GM12865 (cell line): Measurements from ENCODE around the gene WRNIP1.
A peak's percentile ranks its signal among the peaks of the same experiment; 100 is the strongest.

ENCODE experiments used
- DNase-seq: peaks from one replicate; pipeline ENCODE4 v3.0.0; 2010; ENCODE audit warnings: low read depth
- H3K4me3 ChIP-seq: 2 replicates; pipeline ENCODE4 v1.5.1; 2011; ENCODE audit warnings: mild to moderate bottlenecking, low read depth, low read length, control low read depth
- TF ChIP-seq, protein P1 (sequence below): IDR thresholded peaks from 2 replicates; pipeline ENCODE4 v1.5.1; 2011; ENCODE audit warnings: low read length, control low read depth, low read depth, inconsistent platforms; ENCODE audit not compliant: insufficient read depth; ENCODE audit errors: missing control alignments

Gene WRNIP1

DNA sequence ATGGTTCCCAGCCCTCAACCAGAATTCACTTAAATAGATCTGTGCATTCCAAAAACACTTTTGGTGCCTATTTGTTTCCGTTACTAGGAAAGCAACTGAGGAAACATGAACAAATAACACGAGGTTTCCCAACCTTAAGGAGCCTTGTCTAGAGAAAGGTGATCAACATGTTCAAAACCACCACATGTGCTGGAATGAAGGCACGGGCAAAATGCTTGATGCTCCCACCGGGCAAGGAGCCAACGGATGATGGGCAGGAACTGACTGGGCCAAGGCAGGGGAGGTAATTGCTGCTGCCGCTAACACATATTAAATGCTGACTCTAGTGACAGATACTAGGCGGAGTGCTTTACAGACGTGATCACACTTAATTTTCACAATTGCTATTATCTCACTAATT is 17.0 kb upstream of the WRNIP1 start:
- no peak overlapping the region for H3K4me3 ChIP-seq
- DNase-seq, result no peak
- TF ChIP-seq, protein P1, sequence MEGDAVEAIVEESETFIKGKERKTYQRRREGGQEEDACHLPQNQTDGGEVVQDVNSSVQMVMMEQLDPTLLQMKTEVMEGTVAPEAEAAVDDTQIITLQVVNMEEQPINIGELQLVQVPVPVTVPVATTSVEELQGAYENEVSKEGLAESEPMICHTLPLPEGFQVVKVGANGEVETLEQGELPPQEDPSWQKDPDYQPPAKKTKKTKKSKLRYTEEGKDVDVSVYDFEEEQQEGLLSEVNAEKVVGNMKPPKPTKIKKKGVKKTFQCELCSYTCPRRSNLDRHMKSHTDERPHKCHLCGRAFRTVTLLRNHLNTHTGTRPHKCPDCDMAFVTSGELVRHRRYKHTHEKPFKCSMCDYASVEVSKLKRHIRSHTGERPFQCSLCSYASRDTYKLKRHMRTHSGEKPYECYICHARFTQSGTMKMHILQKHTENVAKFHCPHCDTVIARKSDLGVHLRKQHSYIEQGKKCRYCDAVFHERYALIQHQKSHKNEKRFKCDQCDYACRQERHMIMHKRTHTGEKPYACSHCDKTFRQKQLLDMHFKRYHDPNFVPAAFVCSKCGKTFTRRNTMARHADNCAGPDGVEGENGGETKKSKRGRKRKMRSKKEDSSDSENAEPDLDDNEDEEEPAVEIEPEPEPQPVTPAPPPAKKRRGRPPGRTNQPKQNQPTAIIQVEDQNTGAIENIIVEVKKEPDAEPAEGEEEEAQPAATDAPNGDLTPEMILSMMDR, result no peak

DNA sequence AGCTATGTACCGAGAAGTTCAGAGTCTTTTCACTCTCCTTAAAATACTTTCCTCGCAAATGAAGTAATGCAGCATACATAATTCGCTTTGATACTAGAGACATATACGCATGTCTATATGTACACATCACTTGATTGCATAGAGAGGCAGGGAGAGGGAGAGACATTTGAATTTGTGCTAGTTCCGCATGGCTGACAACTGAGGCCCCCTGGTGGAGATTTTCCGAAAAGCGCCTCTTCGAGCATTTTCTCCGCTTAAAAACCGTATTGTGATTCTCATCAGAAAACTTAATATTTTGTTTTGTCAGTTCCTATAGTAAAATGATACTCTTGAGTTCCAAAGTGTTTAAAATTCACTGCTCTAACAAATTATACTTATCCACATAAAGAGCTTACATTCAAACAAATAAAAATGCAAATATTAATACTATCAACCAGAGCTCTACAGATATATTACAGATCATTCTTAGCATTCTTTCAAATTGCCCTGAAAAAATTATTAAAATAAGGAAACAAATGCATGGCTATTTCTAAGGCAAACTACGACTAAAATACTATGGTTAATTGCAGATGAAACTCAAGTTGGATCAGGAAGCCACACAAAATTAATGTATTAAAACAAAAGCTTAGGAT is 15.1 kb upstream of the WRNIP1 start:
- no peak overlapping the region for H3K4me3 ChIP-seq
- TF ChIP-seq, protein P1, result peak; percentile 72
- peak; percentile 63 for DNase-seq

DNA sequence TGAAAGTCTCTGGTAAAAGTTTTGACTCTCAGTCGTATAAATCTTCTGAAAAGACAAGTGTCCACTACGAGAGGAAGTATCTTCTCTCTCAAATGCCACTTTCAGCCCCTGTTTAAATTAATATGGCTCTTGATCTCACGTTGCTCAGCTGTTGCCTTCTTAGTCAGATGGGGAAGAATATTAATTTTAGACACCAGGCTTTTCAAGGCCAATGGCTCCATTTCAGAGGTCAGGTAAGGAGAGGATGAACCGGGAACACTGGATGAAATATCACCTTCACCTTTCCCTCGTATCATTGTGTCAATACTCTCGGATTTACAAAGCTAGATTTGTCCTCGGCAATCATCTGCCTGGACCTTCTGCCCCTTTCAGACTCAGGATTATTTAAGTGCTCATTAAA is 14.4 kb upstream of the WRNIP1 start, which contains the start of gene MYLK4:
Gene MYLK4 (minus strand): TSS at position 91 of the 400 bp plus-strand sequence. CDS start 1,628 bp downstream, outside the sequence.
- H3K4me3 ChIP-seq, result no peak within 1 kb of the TSS
- no peak for DNase-seq
- TF ChIP-seq, protein P1, result no peak

DNA sequence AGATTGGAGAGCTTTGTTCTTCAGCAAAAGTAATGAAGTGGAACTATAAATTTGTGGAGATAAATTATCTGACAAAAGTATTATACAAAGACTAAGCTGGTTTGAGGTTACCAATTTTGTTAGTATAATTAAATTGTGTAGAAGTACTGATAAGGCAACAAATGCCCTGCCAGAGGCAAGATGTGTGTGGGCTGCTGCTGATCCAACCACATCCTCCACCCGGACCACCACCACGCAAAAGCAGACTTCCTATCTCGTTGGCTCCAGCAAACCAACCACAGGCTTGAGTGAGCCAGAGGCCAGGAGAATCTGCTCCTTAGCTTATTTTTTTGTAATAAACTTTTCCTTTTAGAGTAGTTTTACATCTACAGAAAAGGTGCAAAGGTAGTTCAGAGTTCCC is 13.3 kb upstream of the WRNIP1 start:
- TF ChIP-seq, protein P1, result no peak
- DNase-seq, result no peak
- no peak overlapping the region for H3K4me3 ChIP-seq

DNA sequence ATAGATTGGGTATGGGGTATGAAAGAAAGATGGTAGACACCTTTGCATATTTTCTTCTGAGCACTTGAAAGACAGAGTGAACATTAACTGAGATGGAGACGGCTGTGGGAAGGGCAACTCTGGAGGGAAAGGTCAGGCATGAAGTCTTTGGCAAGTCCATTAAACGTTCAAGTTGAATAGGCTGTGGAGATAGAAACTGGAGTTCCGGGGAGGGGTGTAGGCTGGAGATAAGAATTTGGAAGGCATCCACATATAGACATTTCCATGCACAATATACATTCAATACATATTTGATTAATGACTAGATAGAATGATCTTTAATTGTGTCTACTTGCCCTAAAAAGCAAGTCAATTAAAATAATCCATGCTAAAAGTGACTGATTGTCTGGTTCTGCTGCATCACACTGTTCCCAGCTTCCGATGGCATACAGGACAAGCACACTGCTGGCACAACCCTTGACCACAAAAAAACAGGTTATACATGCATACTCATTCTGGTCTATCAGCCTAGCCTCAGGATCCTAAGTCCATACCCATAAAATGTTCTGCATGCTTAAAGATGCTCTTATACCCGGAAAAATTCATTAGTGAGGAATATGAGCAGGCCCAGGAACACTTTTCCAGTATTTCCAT is 12.6 kb upstream of the WRNIP1 start:
- no peak overlapping the region for H3K4me3 ChIP-seq
- TF ChIP-seq, protein P1, result no peak
- no peak for DNase-seq

DNA sequence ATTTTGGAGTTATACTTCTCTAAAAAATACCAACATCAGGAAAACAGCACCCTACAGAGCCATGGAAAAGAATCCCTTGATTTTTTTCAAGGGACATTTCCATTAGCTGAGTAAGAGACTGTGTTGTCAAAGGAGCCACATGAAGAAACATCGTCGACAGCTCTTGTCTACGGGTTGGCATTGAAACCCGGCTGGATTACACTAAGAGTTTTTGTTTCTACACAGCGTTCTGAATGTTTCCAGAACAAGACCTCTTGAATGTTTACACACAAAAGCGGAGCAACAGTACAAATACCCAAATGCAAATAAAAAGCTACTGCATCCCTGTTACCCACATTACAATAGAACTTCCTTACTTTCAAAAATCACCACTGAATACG is 12.1 kb upstream of the WRNIP1 start:
- TF ChIP-seq, protein P1, result no peak
- no peak overlapping the region for H3K4me3 ChIP-seq
- no peak for DNase-seq
